NOMO-1 (cell line): Measurements from ENCODE around the gene QSOX1.

Source experiments
- DNase-seq, 2 experiments: peaks; one replicate each; lab custom pipeline; 2025; ENCODE audit not compliant: unreplicated experiment in 2 of 2; lab: John Stamatoyannopoulos, UW

The QSOX1 gene

DNA sequence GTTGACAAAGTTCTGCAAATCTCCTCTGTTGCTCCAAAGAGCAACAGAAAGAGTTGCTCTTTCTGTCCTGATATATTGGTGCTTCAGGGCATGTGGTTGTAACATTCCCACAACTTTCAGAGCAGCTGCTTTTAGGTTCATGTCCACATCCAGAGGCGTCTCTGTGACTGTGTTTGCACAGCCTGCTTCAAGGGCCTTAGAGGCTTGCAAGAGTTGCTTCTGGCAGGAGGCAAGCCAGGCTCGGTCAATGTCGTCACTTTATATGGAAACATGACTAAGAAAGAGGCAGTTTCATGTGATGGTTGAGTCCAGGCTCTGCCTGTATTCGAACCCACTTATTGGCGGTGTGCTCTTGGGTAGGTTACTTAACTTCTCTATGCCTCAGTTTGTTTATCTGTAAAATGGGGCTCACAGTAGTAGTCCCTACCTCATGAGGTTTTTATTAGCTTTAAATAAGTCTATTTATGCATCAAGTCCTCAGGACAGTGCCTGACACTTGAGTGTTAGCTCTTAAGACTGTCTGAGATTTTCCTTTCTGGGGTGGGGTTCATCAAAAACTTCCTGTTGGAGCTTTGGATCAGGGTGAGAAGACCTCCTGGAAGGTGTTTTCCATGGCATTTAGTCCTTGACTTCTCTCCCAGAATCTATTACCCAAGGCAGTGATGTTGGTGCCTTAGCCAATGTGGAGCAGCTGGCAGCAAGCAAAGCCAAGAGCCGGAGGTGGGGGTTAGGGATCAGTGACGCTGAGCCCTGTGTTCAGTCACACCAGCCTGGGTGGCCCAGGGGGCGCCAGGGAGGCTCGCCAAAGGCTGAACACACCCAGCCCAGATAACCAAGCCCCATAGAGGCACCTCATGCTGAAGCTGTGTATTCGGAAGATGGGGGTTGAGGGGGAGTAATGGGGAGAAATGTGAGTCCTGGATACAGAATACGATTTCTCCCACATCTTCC, 94.3 kb downstream of the QSOX1 start:
- DNase-seq: no peak

GRCh38 chr1:180249725-180250498, 95.2 kb downstream of the QSOX1 start:
- DNase-seq: no peak

DNA sequence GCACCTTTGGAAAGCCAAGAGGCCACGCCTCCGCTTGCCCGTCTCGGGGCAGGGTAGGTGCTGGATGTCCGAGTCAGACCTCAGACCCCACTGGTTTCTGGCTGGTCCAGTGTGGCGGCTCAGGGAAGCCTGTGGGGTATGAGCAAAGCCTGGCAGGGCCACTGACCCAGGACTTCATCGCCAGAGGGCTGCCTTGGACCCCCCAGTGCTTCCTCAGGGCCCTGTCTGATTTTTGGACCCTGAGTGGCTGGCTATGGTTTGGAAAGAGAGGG, 95.8 kb downstream of the QSOX1 start:
- DNase-seq: no peak

DNA sequence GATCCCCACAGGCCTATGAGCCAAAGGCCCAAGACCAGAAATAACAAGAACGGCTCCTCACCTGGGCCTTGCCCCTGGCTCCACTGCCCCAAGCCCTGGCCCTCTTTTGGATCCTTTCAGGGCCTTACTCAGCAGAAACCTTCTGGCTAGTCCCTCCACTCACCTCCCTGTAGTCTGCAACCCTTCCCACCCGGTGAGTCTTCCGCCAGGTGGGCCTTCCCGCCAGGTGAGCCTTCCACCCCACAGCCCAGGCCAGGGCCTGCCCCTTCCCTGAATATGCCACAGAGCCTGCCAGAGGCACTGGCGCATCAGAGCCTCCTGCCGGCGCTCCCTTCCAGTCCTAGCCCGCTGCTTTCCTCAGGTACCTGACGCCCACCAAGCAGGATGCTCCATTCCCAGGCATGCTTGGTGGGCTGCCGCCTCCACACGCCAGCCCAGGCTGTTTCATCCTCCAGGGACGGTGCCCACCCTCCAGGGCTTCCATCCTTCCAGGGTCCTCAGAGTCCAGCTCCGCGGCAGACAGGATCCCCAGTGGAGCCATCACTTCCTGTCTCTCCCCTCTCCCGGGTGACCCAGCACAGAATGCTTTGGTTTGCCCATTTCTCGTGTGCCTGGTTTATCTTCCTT, 96.3 kb downstream of the QSOX1 start:
- DNase-seq: no peak

GRCh38 chr1:180251526-180252305, 97.0 kb downstream of the QSOX1 start:
- DNase-seq: no peak

DNA sequence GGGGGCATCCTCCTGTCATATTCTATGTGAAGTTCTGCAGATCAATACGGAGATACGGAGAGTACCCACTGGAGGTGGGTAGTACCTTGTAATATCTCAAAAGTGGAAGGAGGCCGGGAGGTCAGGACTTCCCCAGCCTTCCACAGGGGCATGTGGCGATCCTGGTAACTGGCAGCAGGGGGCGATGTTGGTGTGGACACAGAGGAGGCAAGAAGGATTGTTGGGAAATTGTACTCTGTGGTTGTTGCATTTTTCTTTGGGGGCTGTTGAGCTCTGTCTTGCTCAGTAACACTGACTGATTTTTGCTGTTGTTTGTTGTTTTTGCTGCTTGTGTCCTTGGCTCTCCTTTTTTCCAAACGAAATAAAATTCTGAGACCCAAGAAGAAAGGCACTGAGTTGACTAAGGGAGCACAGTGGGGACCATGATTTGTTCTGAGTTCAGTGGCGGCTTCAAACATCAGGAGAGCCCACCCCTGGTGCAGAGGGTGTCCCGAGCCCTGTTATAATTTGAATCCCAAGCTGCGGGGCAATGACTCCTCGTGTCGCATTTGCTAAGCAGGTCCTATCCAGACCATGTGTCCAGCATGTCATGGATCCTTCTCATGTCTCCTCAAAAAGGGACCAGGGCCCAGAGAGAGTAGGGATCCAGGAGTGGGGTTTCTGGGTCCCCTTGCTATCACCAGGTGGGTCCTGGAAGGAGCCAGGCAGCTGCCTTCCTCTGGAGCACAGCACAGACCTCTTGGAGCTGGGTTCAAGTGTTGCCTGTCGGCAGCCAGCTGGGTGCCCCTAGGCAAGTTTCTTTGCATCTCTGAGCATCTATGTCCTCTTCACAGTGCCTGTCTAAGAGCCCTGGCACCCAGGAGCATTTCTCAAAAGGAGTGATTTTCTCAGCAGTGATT, 98.2 kb downstream of the QSOX1 start:
- DNase-seq: peak; percentile 76 to 79
